VCaP (cell line): Measurements from ENCODE around the gene TENM4.

Experiments
- H3K27ac ChIP-seq: fragments of 450-650 bp; 2 replicates; pipeline ENCODE4 v1.5.1; 2017
- TF ChIP-seq, protein P1 (sequence below): fragments of 450-650 bp; conservative IDR thresholded peaks from 2 replicates; pipeline ENCODE4 v1.5.1; 2017; ENCODE audit warnings: mild to moderate bottlenecking, moderate library complexity

Gene TENM4

DNA sequence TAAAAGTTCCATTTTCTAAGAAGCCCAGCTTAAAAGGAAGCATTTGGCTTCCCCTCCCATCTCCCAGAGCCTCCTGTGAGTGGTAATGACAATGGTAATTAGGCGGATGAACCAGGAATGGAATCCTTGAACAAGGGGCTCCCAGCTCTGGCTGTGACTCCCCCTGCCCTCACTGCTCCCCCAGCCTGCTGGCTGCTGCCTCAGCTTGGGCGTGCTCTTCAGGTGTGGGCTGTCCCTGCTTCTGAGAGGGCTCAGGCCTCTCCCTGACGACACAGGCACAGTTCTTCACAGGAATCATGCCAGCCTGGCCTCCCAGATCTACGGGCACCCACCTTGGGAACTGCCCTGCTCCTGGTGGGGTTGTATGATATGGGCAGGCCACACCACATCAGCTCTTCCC lies 784.5 kb downstream of the TENM4 start:
- TF ChIP-seq, protein P1, sequence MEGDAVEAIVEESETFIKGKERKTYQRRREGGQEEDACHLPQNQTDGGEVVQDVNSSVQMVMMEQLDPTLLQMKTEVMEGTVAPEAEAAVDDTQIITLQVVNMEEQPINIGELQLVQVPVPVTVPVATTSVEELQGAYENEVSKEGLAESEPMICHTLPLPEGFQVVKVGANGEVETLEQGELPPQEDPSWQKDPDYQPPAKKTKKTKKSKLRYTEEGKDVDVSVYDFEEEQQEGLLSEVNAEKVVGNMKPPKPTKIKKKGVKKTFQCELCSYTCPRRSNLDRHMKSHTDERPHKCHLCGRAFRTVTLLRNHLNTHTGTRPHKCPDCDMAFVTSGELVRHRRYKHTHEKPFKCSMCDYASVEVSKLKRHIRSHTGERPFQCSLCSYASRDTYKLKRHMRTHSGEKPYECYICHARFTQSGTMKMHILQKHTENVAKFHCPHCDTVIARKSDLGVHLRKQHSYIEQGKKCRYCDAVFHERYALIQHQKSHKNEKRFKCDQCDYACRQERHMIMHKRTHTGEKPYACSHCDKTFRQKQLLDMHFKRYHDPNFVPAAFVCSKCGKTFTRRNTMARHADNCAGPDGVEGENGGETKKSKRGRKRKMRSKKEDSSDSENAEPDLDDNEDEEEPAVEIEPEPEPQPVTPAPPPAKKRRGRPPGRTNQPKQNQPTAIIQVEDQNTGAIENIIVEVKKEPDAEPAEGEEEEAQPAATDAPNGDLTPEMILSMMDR: no peak
- H3K27ac ChIP-seq: no peak overlapping the region

- H3K27ac ChIP-seq: no peak overlapping the region
- TF ChIP-seq, protein P1: no peak
Observed at GRCh38 chr11:78655561-78655960, 785.3 kb downstream of the TENM4 start.

DNA sequence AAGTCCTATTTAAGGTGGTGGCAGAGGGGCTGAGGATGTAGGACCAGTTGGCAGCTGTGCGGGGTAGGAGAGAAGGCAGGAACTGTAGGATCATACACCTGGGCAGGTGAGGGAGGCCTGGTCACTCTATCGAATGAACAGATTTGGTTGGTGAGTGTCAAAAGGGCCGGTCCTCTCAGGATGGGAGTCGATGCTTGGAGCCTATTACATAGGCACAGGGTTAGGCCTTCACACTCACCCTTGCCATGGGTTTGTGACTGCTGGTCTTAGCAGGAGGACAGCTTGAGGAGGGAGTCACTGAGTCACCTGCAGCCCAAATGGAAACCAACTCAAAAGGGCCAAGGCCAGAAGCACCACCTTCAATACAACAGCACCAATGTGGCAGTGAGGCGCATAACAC lies 786.0 kb downstream of the TENM4 start:
- TF ChIP-seq, protein P1: no peak
- H3K27ac ChIP-seq: no peak overlapping the region

DNA sequence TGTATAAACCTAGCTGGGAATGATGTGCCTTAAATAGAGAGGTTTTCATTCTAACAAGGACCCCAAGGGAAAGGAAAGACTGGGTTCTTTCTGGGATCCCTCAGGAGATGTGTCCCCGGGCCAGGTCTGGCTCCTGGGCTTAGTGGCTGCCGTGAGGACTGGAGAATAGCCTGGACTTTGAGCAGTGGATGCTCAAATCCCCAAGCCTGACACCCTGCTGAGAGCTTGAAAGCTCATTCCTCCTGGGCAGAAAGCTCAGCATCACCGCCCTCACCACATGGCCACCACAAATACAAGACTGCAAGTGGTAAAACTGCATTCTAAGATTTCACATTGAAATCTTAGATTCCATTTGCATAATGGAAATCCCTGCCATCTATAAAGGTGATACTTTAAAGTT lies 786.8 kb downstream of the TENM4 start:
- TF ChIP-seq, protein P1: no peak

GRCh38 chr11:78653294-78653909 lies 787.4 kb downstream of the TENM4 start:
- H3K27ac ChIP-seq: no peak overlapping the region
- TF ChIP-seq, protein P1: no peak

More for the DNA sequence above, 786.8 kb downstream of the TENM4 start:
- no peak overlapping the region for H3K27ac ChIP-seq

DNA sequence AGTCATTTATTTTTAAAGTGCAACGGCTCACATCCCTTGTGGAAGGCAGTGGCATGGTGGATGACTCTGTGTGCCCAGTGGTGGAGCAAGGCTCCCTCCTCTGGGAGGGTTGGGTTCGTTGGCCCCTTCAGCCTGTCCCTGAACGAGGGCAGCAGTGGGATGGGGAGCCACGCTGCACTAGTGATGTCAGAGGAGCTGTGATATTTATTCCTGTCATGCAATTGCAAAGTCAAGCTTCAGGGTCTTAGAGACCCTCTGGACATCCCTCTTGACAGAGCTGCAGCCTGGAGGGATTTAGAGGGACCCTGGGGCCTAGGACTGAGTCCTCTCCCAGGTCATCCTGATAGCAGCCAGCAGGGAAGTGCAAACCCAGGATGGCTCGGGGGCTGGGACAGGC lies 788.0 kb downstream of the TENM4 start:
- TF ChIP-seq, protein P1: no peak

DNA sequence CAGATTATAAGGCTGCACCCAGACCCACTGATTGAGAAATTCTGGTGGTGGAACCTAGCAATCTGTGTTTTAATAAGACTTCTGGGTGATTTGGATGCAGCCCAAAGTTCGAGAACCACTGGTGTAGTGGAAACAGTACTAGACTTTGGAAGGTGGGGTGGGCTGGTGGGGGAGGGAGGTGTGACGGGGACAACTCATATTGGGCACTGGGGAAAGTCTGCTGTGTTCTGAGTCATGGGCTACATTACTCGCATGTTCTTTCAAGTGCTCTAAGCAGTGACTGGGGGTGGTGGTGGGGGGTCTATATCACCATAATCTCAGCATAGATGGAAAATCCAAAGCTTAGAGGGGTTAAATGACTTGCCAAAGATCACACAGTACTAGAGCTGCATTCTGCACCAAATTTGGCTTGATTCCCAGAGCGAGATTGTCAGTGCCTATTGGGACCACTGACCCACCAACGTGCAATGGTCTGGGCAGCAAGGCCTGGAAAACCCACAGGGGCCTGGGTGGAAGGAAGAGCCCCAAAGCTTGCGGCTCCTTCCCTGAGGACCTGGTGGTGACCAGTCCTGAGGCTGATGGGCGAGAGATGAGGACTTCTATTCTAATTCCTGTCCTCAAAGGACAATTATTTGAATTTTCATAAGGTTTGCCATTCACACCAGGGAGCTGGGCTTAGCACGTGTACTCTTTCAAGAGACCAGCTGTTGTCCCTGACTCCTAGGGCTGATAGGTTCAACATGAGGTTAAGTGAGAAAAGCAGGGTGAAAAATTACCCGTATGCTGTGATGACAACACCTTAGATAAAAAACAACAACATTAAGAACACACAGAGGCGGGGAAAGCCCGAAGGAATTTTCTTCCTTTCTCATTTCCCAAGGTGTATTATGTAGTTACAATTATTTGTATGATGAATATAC lies 788.6 kb downstream of the TENM4 start:
- TF ChIP-seq, protein P1: no peak
- no peak overlapping the region for H3K27ac ChIP-seq

More for the DNA sequence above, 788.0 kb downstream of the TENM4 start:
- no peak overlapping the region for H3K27ac ChIP-seq
